Trophoblast cell (in vitro differentiated cells and primary cell): ENCODE results near the gene SMIM12.

Source experiments
- DNase-seq, 2 donors: peaks; one replicate each; pipeline ENCODE4 v3.0.0-alpha.2; 2016
- H2AFZ ChIP-seq: 2 replicates; pipeline ENCODE4 v1.6.1; 2013; ENCODE audit warnings: low read length, moderate library complexity, mild to moderate bottlenecking; ENCODE audit not compliant: insufficient read depth, poor library complexity
- H2AK5ac ChIP-seq: 2 replicates; pipeline ENCODE4 v1.6.1; 2013; ENCODE audit warnings: mild to moderate bottlenecking, low read length
- H2BK120ac ChIP-seq: 2 replicates; pipeline ENCODE4 v1.6.1; 2013; ENCODE audit warnings: low read length, mild to moderate bottlenecking, moderate library complexity; ENCODE audit not compliant: insufficient read depth, poor library complexity
- H2BK12ac ChIP-seq: 2 replicates; pipeline ENCODE4 v1.6.1; 2013; ENCODE audit warnings: mild to moderate bottlenecking, low read length, moderate library complexity
- H2BK5ac ChIP-seq: 2 replicates; pipeline ENCODE4 v1.6.1; 2013; ENCODE audit warnings: low read length, low read depth, moderate library complexity, mild to moderate bottlenecking; ENCODE audit not compliant: poor library complexity
- H3K14ac ChIP-seq: 2 replicates; pipeline ENCODE4 v1.6.1; 2013; ENCODE audit warnings: mild to moderate bottlenecking, low read length
- H3K18ac ChIP-seq: 2 replicates; pipeline ENCODE4 v1.6.1; 2013; ENCODE audit warnings: mild to moderate bottlenecking, low read length
- H3K23ac ChIP-seq: 2 replicates; pipeline ENCODE4 v1.6.1; 2013; ENCODE audit warnings: low read length
- H3K27ac ChIP-seq: 2 replicates; pipeline ENCODE4 v1.5.1; 2013; ENCODE audit warnings: low read depth, mild to moderate bottlenecking, inconsistent platforms, low read length, moderate library complexity
- H3K27me3 ChIP-seq: 2 replicates; pipeline ENCODE4 v1.6.1; 2013; ENCODE audit warnings: inconsistent platforms, mild to moderate bottlenecking, low read length, moderate library complexity; ENCODE audit not compliant: insufficient read depth
- H3K36me3 ChIP-seq, 2 experiments: 1 replicate in 1 of 2; 2 replicates in 1 of 2; pipeline ENCODE4 v1.6.1; 2013; ENCODE audit warnings: low read length in 2 of 2, mild to moderate bottlenecking in 2 of 2, moderate library complexity in 1 of 2; ENCODE audit not compliant: insufficient read depth in 2 of 2, control insufficient read depth in 1 of 2
- H3K4ac ChIP-seq: 2 replicates; pipeline ENCODE4 v1.6.1; 2013; ENCODE audit warnings: low read depth, mild to moderate bottlenecking, low read length, moderate library complexity
- H3K4me1 ChIP-seq, 2 experiments: 1 replicate in 1 of 2; 2 replicates in 1 of 2; pipeline ENCODE4 v1.6.1; 2013; ENCODE audit warnings: low read length in 2 of 2, mild to moderate bottlenecking in 2 of 2, moderate library complexity in 1 of 2; ENCODE audit not compliant: insufficient read depth in 2 of 2, control insufficient read depth in 1 of 2
- H3K4me2 ChIP-seq: 2 replicates; pipeline ENCODE4 v1.6.1; 2013; ENCODE audit warnings: inconsistent platforms, mild to moderate bottlenecking, low read length, moderate library complexity
- H3K4me3 ChIP-seq: 2 replicates; pipeline ENCODE4 v1.5.1; 2013; ENCODE audit warnings: mild to moderate bottlenecking, low read depth, low read length, inconsistent platforms
- H3K79me1 ChIP-seq: one replicate; pipeline ENCODE4 v1.6.1; 2013; ENCODE audit warnings: low read length
- H3K79me2 ChIP-seq: 2 replicates; pipeline ENCODE4 v1.6.1; 2013; ENCODE audit warnings: low read length, mild to moderate bottlenecking; ENCODE audit not compliant: control insufficient read depth, insufficient read depth, poor library complexity
- H3K9ac ChIP-seq: 2 replicates; pipeline ENCODE4 v1.6.1; 2013; ENCODE audit warnings: mild to moderate bottlenecking, low read length
- H3K9me3 ChIP-seq: 2 replicates; pipeline ENCODE4 v1.6.1; 2013; ENCODE audit warnings: low read depth, mild to moderate bottlenecking, control low read depth, inconsistent platforms, low read length; ENCODE audit not compliant: insufficient read depth
- H4K12ac ChIP-seq: 2 replicates; pipeline ENCODE4 v1.6.1; 2013; ENCODE audit warnings: low read depth, mild to moderate bottlenecking, low read length, moderate library complexity
- H4K8ac ChIP-seq: 2 replicates; pipeline ENCODE4 v1.6.1; 2013; ENCODE audit warnings: low read depth, mild to moderate bottlenecking, low read length, moderate library complexity
- H4K91ac ChIP-seq: one replicate; pipeline ENCODE4 v1.6.1; 2013; ENCODE audit warnings: low read depth, mild to moderate bottlenecking, low read length, moderate library complexity
- WGBS: extraction: QIAGEN DNeasy Blood & Tissue Kit; methylation state at CpG from one replicate; pipeline ENCODE4 v1.1.7; 2013; ENCODE audit warnings: missing lambda C conversion rate; ENCODE audit not compliant: insufficient read length, insufficient coverage; ENCODE audit errors: extremely low coverage; 5-methylcytosine and 5-hydroxymethylcytosine counted together

Gene SMIM12

GRCh38 chr1:34850382-34850781 lies 9.2 kb downstream of the SMIM12 start:
- Histone ChIP-seq H3K4ac (no peak overlapping the region), H3K4me2 (no peak overlapping the region), H3K27ac (no peak overlapping the region), H2AFZ (no peak overlapping the region), H3K23ac (peak overlapping the region; percentile 29), H2BK120ac (no peak overlapping the region), H3K4me1 (peaks cover 0 to 7% of the 10 kb centered on the region in 2 experiments), H4K91ac (no peak overlapping the region), H3K4me3 (no peak overlapping the region), H3K18ac (peak overlapping the region; percentile 46), H2BK12ac (no peak overlapping the region), H2AK5ac (no peak overlapping the region), H2BK5ac (no peak overlapping the region), H3K36me3 (peaks cover 8 to 19% of the 10 kb centered on the region in 2 experiments), H3K9me3 (no peaks in the 10 kb centered on the region), H3K79me2 (no peaks in the 10 kb centered on the region), H3K9ac (peak overlapping the region; percentile 38), H4K8ac (no peak overlapping the region), H3K14ac (no peak overlapping the region), H3K79me1 (no peaks in the 10 kb centered on the region), H4K12ac (no peak overlapping the region), H3K27me3 (no peaks in the 10 kb centered on the region)
- WGBS = no CpG with 5 or more reads among the region's 6 CpGs
- no peak for DNase-seq

DNA sequence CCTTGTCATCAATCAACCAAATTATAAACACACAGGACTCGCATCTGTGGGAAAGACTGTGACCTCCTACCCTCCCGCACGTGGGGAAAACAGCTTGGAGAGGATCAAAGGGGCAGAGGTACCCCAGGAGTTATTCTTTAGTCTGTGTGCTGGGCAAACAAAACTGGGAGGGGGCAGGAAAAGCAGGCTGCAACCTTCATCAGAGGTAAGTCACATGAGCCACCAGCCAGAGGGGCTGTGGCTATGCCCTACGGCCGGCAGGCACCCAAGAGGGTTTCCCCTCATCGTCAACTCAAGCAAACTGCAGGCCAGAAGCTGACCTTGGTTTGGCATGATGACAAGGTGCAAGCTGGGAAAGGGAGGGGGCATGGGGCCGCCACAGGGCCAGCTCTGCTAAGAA lies 12.5 kb downstream of the SMIM12 start:
- Histone ChIP-seq H3K4me3 (no peak overlapping the region), H3K23ac (no peak overlapping the region)
- no CpG with 5 or more reads among the region's 7 CpGs for WGBS

GRCh38 chr1:34846265-34846664 lies 13.3 kb downstream of the SMIM12 start:
- H4K12ac ChIP-seq = no peak overlapping the region

More for the DNA sequence above, 12.5 kb downstream of the SMIM12 start:
- Histone ChIP-seq H2BK120ac (no peak overlapping the region), H2AK5ac (no peak overlapping the region), H3K4ac (no peak overlapping the region), H3K27ac (no peak overlapping the region), H4K12ac (no peak overlapping the region), H3K9ac (no peak overlapping the region), H3K79me2 (no peaks in the 10 kb centered on the region), H3K18ac (no peak overlapping the region), H4K8ac (no peak overlapping the region), H3K9me3 (no peaks in the 10 kb centered on the region), H2BK5ac (no peak overlapping the region), H3K4me1 (peaks cover 16 to 32% of the 10 kb centered on the region in 2 experiments), H4K91ac (no peak overlapping the region), H3K14ac (no peak overlapping the region), H3K36me3 (peaks cover 0 to 5% of the 10 kb centered on the region in 2 experiments), H3K4me2 (no peak overlapping the region), H3K79me1 (no peaks in the 10 kb centered on the region), H3K27me3 (no peaks in the 10 kb centered on the region), H2AFZ (no peak overlapping the region), H2BK12ac (no peak overlapping the region)
- DNase-seq = no peak

GRCh38 chr1:34845131-34845901 lies 14.2 kb downstream of the SMIM12 start:
- Histone ChIP-seq H3K36me3 (no peaks in the 10 kb centered on the region), H3K4me2 (no peak overlapping the region), H3K4me1 (peaks cover 16 to 28% of the 10 kb centered on the region in 2 experiments), H4K12ac (no peak overlapping the region), H4K8ac (no peak overlapping the region), H3K14ac (no peak overlapping the region), H3K4me3 (no peak overlapping the region), H2BK5ac (no peak overlapping the region), H2BK120ac (no peak overlapping the region), H3K27me3 (no peaks in the 10 kb centered on the region), H3K9me3 (no peaks in the 10 kb centered on the region), H3K27ac (no peak overlapping the region), H3K18ac (no peak overlapping the region), H4K91ac (peak overlapping the region; percentile 50), H2BK12ac (no peak overlapping the region), H2AK5ac (no peak overlapping the region), H3K9ac (no peak overlapping the region), H3K23ac (no peak overlapping the region), H3K79me1 (no peaks in the 10 kb centered on the region), H3K4ac (no peak overlapping the region), H2AFZ (no peak overlapping the region), H3K79me2 (no peaks in the 10 kb centered on the region)
- no peak for DNase-seq
- no CpG with 5 or more reads among the region's 16 CpGs for WGBS

More at GRCh38 chr1:34846265-34846664, 13.3 kb downstream of the SMIM12 start:
- Histone ChIP-seq H2AK5ac (no peak overlapping the region), H4K91ac (no peak overlapping the region), H2BK120ac (no peak overlapping the region), H2AFZ (no peak overlapping the region), H3K4me3 (no peak overlapping the region), H2BK12ac (no peak overlapping the region), H3K79me1 (no peaks in the 10 kb centered on the region), H3K4ac (no peak overlapping the region), H3K23ac (no peak overlapping the region), H4K8ac (no peak overlapping the region), H2BK5ac (no peak overlapping the region), H3K9me3 (no peaks in the 10 kb centered on the region), H3K18ac (no peak overlapping the region), H3K79me2 (no peaks in the 10 kb centered on the region), H3K9ac (no peak overlapping the region), H3K36me3 (peaks cover 0 to 5% of the 10 kb centered on the region in 2 experiments), H3K14ac (no peak overlapping the region), H3K4me1 (peaks cover 16 to 28% of the 10 kb centered on the region in 2 experiments), H3K27ac (no peak overlapping the region), H3K27me3 (no peaks in the 10 kb centered on the region), H3K4me2 (no peak overlapping the region)
- no CpG with 5 or more reads among the region's 2 CpGs for WGBS
- no peak for DNase-seq
